Urinary bladder (tissue), 4 donors: ENCODE data around the gene LIPF. TPM values are rescaled to one million over a fixed set of nuclear protein-coding genes. Genes with fewer than 3 reads are reported as not detected.

Experiments used
- DNase-seq: peaks from one replicate; pipeline ENCODE4 v3.0.0-alpha.2; 2015; ENCODE audit errors: extremely low spot score
- H3K27ac ChIP-seq: one replicate; pipeline ENCODE4 v1.5.1; 2013; ENCODE audit warnings: low read depth, mild to moderate bottlenecking, moderate library complexity
- H3K36me3 ChIP-seq: one replicate; pipeline ENCODE4 v1.6.1; 2013; ENCODE audit warnings: mild to moderate bottlenecking, moderate library complexity; ENCODE audit not compliant: insufficient read depth
- H3K4me1 ChIP-seq: one replicate; pipeline ENCODE4 v1.6.1; 2013; ENCODE audit warnings: mild to moderate bottlenecking, moderate library complexity; ENCODE audit not compliant: insufficient read depth
- H3K4me3 ChIP-seq: one replicate; pipeline ENCODE4 v1.5.1; 2013; ENCODE audit warnings: low read depth, low read length
- WGBS: extraction: QIAGEN DNeasy Blood & Tissue Kit; methylation state at CpG from one replicate; pipeline ENCODE4 v1.1.7; 2013; 5-methylcytosine and 5-hydroxymethylcytosine counted together
- polyA plus RNA-seq: library from polyadenylated mRNA; stranded (reverse); fragments of 200-250 nt; gene quantifications from one replicate; pipeline ENCODE4 v1.2.3, GENCODE V29; 2013
- total RNA-seq: library from RNA; depleted of rRNA; stranded (reverse); fragments of >200 nt; gene quantifications from one replicate; pipeline ENCODE4 v1.2.3, GENCODE V29; 2014
- donor health status: healthy with polysubstance abuse.
- donor health status: healthy.

The LIPF gene
- total RNA-seq (not detected), polyA plus RNA-seq (not detected)

- DNase-seq, result no peak
- Histone ChIP-seq H3K4me1 (no peaks in the 10 kb centered on the region), H3K4me3 (no peak within 1 kb of the TSS), H3K27ac (no peak within 1 kb of the TSS), H3K36me3 (no peaks in the 10 kb centered on the region)
- WGBS, result 25% methylated on average over 1 of the region's 1 CpG
These were observed at the start of gene LIPF for GRCh38 chr10:88664142-88664541. Gene LIPF (plus strand): TSS chr10:88664442. CDS start chr10:88667298, 2,856 bp downstream.

- DNase-seq, result no peak
- Histone ChIP-seq H3K27ac (no peak overlapping the region), H3K4me3 (no peak overlapping the region), H3K4me1 (no peaks in the 10 kb centered on the region), H3K36me3 (no peaks in the 10 kb centered on the region)
- WGBS, result 85% methylated on average over 18 of the region's 18 CpGs
These were observed 47.8 kb upstream of the LIPF start for GRCh38 chr10:88616250-88616977.

GRCh38 chr10:88617772-88618300, 46.4 kb upstream of the LIPF start:
- DNase-seq, result no peak
- no peaks in the 10 kb centered on the region for H3K36me3 ChIP-seq
- H3K4me3 ChIP-seq, result no peak overlapping the region
- 79% methylated on average over 1 of the region's 1 CpG for WGBS
- H3K4me1 ChIP-seq, result no peaks in the 10 kb centered on the region
- H3K27ac ChIP-seq, result no peak overlapping the region

GRCh38 chr10:88618496-88618895, 45.7 kb upstream of the LIPF start:
- no peak for DNase-seq
- WGBS, result 53% methylated on average over 1 of the region's 1 CpG

GRCh38 chr10:88620441-88620840, 43.8 kb upstream of the LIPF start:
- Histone ChIP-seq H3K36me3 (no peaks in the 10 kb centered on the region), H3K4me3 (no peak overlapping the region), H3K4me1 (no peaks in the 10 kb centered on the region), H3K27ac (no peak overlapping the region)
- no peak for DNase-seq
- WGBS, result 53% methylated on average over 1 of the region's 1 CpG

More at GRCh38 chr10:88618496-88618895, 45.7 kb upstream of the LIPF start:
- H3K4me1 ChIP-seq, result no peaks in the 10 kb centered on the region
- H3K4me3 ChIP-seq, result no peak overlapping the region
- H3K36me3 ChIP-seq, result no peaks in the 10 kb centered on the region
- H3K27ac ChIP-seq, result no peak overlapping the region

GRCh38 chr10:88623835-88624234, 40.4 kb upstream of the LIPF start:
- H3K4me1 ChIP-seq, result no peaks in the 10 kb centered on the region
- H3K4me3 ChIP-seq, result no peak overlapping the region
- H3K27ac ChIP-seq, result no peak overlapping the region
- DNase-seq, result no peak
- WGBS, result 29% methylated on average over 2 of the region's 2 CpGs
- H3K36me3 ChIP-seq, result no peaks in the 10 kb centered on the region

- DNase-seq, result no peak
- H3K27ac ChIP-seq, result no peak overlapping the region
- H3K4me1 ChIP-seq, result no peaks in the 10 kb centered on the region
- no peaks in the 10 kb centered on the region for H3K36me3 ChIP-seq
- H3K4me3 ChIP-seq, result no peak overlapping the region
These were observed 39.4 kb upstream of the LIPF start for GRCh38 chr10:88624840-88625239.

- H3K27ac ChIP-seq, result no peak overlapping the region
- H3K36me3 ChIP-seq, result no peaks in the 10 kb centered on the region
- no peaks in the 10 kb centered on the region for H3K4me1 ChIP-seq
- DNase-seq, result no peak
- 21% methylated on average over 2 of the region's 2 CpGs for WGBS
- no peak overlapping the region for H3K4me3 ChIP-seq
These were observed 24.1 kb upstream of the LIPF start for GRCh38 chr10:88640186-88640585.

GRCh38 chr10:88642209-88642608, 22.0 kb upstream of the LIPF start:
- no peak overlapping the region for H3K27ac ChIP-seq
- WGBS, result 47% methylated on average over 6 of the region's 6 CpGs
- H3K4me3 ChIP-seq, result no peak overlapping the region
- H3K36me3 ChIP-seq, result no peaks in the 10 kb centered on the region
- no peak for DNase-seq
- no peaks in the 10 kb centered on the region for H3K4me1 ChIP-seq

GRCh38 chr10:88642963-88643362, 21.3 kb upstream of the LIPF start:
- no peak for DNase-seq
- Histone ChIP-seq H3K4me3 (no peak overlapping the region), H3K4me1 (no peaks in the 10 kb centered on the region), H3K27ac (no peak overlapping the region), H3K36me3 (no peaks in the 10 kb centered on the region)

GRCh38 chr10:88647061-88647615, 17.1 kb upstream of the LIPF start:
- Histone ChIP-seq H3K36me3 (no peaks in the 10 kb centered on the region), H3K4me1 (no peaks in the 10 kb centered on the region), H3K27ac (no peak overlapping the region), H3K4me3 (no peak overlapping the region)
- 70% methylated on average over 2 of the region's 2 CpGs for WGBS
- no peak for DNase-seq

GRCh38 chr10:88651101-88651551, 13.1 kb upstream of the LIPF start:
- no peaks in the 10 kb centered on the region for H3K4me1 ChIP-seq
- no peaks in the 10 kb centered on the region for H3K36me3 ChIP-seq
- H3K27ac ChIP-seq, result no peak overlapping the region
- peak; percentile 4 for DNase-seq
- no peak overlapping the region for H3K4me3 ChIP-seq

GRCh38 chr10:88652616-88653015, 11.6 kb upstream of the LIPF start:
- Histone ChIP-seq H3K4me1 (no peaks in the 10 kb centered on the region), H3K27ac (no peak overlapping the region), H3K36me3 (no peaks in the 10 kb centered on the region), H3K4me3 (no peak overlapping the region)
- 94% methylated on average over 2 of the region's 2 CpGs for WGBS
- DNase-seq, result no peak

GRCh38 chr10:88657901-88658300, 6.3 kb upstream of the LIPF start:
- H3K4me3 ChIP-seq, result no peak overlapping the region
- no peak for DNase-seq
- no peaks in the 10 kb centered on the region for H3K4me1 ChIP-seq
- no peak overlapping the region for H3K27ac ChIP-seq
- H3K36me3 ChIP-seq, result no peaks in the 10 kb centered on the region
- WGBS, result 64% methylated on average over 1 of the region's 1 CpG
